HL-60 (cell line): ENCODE measurements around the gene CLIC3.

Experiments
- DNase-seq, 2 experiments: peaks; one replicate each; pipeline ENCODE4 v3.0.0-alpha.2; 2010 to 2020; ENCODE audit warnings: low read depth in 1 of 2, low spot score in 1 of 2
- H3K27ac ChIP-seq: fragments of 250-450 bp; sonication (Bioruptor Pico); replicated peaks from 2 replicates; pipeline ENCODE4 v1.5.1; 2020; ENCODE audit warnings: mild to moderate bottlenecking, moderate library complexity
- H3K27me3 ChIP-seq: fragments of 250-450 bp; sonication (Bioruptor Pico); 2 replicates; pipeline ENCODE4 v1.5.1; 2021; ENCODE audit warnings: mild to moderate bottlenecking, moderate library complexity; ENCODE audit not compliant: insufficient read depth, poor library complexity, severe bottlenecking
- H3K4me3 ChIP-seq: replicated peaks from 2 replicates; pipeline ENCODE4 v1.5.1; 2011; ENCODE audit warnings: mild to moderate bottlenecking, control low read depth, low read length; ENCODE audit not compliant: insufficient read depth
- GABPA ChIP-seq: IDR thresholded peaks from 2 replicates; pipeline ENCODE4 v1.6.1; 2012; ENCODE audit warnings: low read depth
- POLR2AphosphoS5 ChIP-seq: IDR thresholded peaks from 2 replicates; pipeline ENCODE4 v1.6.1; 2012; ENCODE audit warnings: low read depth
- SPI1 ChIP-seq: IDR thresholded peaks from 2 replicates; pipeline ENCODE4 v1.6.1; 2012; ENCODE audit warnings: low read depth, mild to moderate bottlenecking, borderline replicate concordance
- TF ChIP-seq, protein P1 (sequence below): IDR thresholded peaks from 2 replicates; pipeline ENCODE4 v1.6.1; 2012; ENCODE audit warnings: low read depth; ENCODE audit not compliant: insufficient replicate concordance
- TF ChIP-seq, protein P2 (sequence below): IDR thresholded peaks from one replicate; pipeline ENCODE4 v1.5.1; 2011; ENCODE audit warnings: low read length, control low read depth, inconsistent platforms; ENCODE audit not compliant: insufficient read depth

The CLIC3 gene

DNA sequence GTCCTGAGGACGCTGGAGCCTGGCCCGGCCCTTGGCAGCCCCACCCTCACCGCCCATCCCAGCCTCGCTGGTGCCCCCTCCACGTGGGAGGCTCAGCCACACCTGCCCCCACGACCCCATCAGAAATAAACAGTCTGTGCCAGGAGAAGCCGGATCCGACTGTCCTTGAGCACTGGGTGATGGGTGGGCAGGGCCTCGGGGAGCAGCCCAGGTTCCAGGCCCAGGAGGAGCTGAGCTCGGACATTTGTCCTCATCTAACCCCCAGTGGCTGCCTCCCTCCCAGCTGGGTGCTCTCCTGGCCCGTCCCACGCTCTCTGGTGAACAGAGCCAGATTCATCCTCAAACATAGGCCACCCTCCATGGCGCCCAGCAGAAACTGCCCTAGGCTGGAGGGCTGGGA is 23.6 kb downstream of the CLIC3 start:
- no peaks in the 10 kb centered on the region for H3K27me3 ChIP-seq
- DNase-seq = no peak
- no peak for TF ChIP-seq GABPA
- TF ChIP-seq POLR2AphosphoS5 = no peak
- TF ChIP-seq, protein P1, sequence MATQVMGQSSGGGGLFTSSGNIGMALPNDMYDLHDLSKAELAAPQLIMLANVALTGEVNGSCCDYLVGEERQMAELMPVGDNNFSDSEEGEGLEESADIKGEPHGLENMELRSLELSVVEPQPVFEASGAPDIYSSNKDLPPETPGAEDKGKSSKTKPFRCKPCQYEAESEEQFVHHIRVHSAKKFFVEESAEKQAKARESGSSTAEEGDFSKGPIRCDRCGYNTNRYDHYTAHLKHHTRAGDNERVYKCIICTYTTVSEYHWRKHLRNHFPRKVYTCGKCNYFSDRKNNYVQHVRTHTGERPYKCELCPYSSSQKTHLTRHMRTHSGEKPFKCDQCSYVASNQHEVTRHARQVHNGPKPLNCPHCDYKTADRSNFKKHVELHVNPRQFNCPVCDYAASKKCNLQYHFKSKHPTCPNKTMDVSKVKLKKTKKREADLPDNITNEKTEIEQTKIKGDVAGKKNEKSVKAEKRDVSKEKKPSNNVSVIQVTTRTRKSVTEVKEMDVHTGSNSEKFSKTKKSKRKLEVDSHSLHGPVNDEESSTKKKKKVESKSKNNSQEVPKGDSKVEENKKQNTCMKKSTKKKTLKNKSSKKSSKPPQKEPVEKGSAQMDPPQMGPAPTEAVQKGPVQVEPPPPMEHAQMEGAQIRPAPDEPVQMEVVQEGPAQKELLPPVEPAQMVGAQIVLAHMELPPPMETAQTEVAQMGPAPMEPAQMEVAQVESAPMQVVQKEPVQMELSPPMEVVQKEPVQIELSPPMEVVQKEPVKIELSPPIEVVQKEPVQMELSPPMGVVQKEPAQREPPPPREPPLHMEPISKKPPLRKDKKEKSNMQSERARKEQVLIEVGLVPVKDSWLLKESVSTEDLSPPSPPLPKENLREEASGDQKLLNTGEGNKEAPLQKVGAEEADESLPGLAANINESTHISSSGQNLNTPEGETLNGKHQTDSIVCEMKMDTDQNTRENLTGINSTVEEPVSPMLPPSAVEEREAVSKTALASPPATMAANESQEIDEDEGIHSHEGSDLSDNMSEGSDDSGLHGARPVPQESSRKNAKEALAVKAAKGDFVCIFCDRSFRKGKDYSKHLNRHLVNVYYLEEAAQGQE = no peak
- no peak for TF ChIP-seq SPI1
- TF ChIP-seq, protein P2, sequence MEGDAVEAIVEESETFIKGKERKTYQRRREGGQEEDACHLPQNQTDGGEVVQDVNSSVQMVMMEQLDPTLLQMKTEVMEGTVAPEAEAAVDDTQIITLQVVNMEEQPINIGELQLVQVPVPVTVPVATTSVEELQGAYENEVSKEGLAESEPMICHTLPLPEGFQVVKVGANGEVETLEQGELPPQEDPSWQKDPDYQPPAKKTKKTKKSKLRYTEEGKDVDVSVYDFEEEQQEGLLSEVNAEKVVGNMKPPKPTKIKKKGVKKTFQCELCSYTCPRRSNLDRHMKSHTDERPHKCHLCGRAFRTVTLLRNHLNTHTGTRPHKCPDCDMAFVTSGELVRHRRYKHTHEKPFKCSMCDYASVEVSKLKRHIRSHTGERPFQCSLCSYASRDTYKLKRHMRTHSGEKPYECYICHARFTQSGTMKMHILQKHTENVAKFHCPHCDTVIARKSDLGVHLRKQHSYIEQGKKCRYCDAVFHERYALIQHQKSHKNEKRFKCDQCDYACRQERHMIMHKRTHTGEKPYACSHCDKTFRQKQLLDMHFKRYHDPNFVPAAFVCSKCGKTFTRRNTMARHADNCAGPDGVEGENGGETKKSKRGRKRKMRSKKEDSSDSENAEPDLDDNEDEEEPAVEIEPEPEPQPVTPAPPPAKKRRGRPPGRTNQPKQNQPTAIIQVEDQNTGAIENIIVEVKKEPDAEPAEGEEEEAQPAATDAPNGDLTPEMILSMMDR = no peak
- no peak overlapping the region for H3K27ac ChIP-seq
- H3K4me3 ChIP-seq = no peak overlapping the region

- TF ChIP-seq, protein P1 = no peak
- TF ChIP-seq, protein P2 = no peak
- TF ChIP-seq POLR2AphosphoS5 = no peak
- no peak for TF ChIP-seq GABPA
- no peak for TF ChIP-seq SPI1
- no peak overlapping the region for H3K27ac ChIP-seq
- no peaks in the 10 kb centered on the region for H3K27me3 ChIP-seq
- H3K4me3 ChIP-seq = no peak overlapping the region
- DNase-seq = no peak
These were observed 24.0 kb downstream of the CLIC3 start for GRCh38 chr9:136972335-136972734.

DNA sequence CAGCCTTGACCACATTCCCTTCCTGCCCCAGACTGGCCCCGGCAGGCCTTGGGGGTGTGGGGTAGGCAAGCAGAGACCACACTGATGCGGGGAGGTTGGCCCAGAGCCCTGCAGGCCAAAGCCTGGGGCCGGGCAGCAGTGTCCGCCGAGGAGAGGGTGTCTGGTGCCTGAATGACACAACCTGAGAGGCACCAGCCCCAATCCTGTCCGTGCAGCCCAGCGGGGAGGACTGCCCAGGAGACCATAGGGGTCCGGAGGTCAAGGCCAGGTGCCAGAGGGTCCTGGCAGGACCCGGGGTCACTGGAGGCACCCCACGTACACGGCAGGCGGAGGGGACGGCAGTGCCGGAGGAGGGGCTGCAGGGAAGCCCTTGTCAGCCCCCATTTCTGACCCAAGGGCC is 24.6 kb downstream of the CLIC3 start:
- H3K4me3 ChIP-seq = no peak overlapping the region
- H3K27me3 ChIP-seq = no peaks in the 10 kb centered on the region
- no peak for TF ChIP-seq GABPA
- TF ChIP-seq POLR2AphosphoS5 = no peak
- TF ChIP-seq, protein P2 = no peak
- TF ChIP-seq, protein P1 = no peak
- TF ChIP-seq SPI1 = no peak
- no peak overlapping the region for H3K27ac ChIP-seq
- DNase-seq = no peak
